Nephron (organoid): ENCODE measurements around the gene PALD1.

Experiments
- H3K27ac Mint-ChIP-seq, 3 experiments: 2 replicates each; pipeline ENCODE4 v1.8.0; 2020; ENCODE audit warnings: mixed read lengths in 3 of 3, mild to moderate bottlenecking in 2 of 3, moderate library complexity in 1 of 3
- H3K27me3 Mint-ChIP-seq: 2 replicates; pipeline ENCODE4 v1.8.0; 2021; ENCODE audit warnings: low read depth, mild to moderate bottlenecking, moderate library complexity, mixed read lengths
- H3K36me3 Mint-ChIP-seq: 2 replicates; pipeline ENCODE4 v1.8.0; 2020; ENCODE audit warnings: low read depth, mixed read lengths
- H3K4me1 Mint-ChIP-seq: 2 replicates; pipeline ENCODE4 v1.8.0; 2020; ENCODE audit warnings: mixed read lengths
- H3K4me3 Mint-ChIP-seq, 3 experiments: 2 replicates each; pipeline ENCODE4 v1.8.0; 2020; ENCODE audit warnings: mild to moderate bottlenecking in 3 of 3, mixed read lengths in 3 of 3, moderate library complexity in 2 of 3
- H3K9me3 Mint-ChIP-seq: 2 replicates; pipeline ENCODE4 v1.8.0; 2020; ENCODE audit warnings: mixed read lengths
- CTCF ChIP-seq, 3 experiments: fragments of 200-600 bp; sonication (generic); IDR thresholded peaks; one replicate each; pipeline ENCODE4 v1.5.0; 2021; ENCODE audit warnings: antibody characterized with exemption in 3 of 3; ENCODE audit not compliant: unreplicated experiment in 3 of 3

PALD1 gene

GRCh38 chr10:70515035-70515667 lies 36.6 kb downstream of the PALD1 start:
- Mint-ChIP-seq H3K36me3 (no peaks in the 10 kb centered on the region), H3K9me3 (no peaks in the 10 kb centered on the region), H3K4me1 (peaks cover 35% of the 10 kb centered on the region), H3K4me3 (no peak overlapping the region), H3K27ac (peak overlapping the region in 1 of 3 experiments; percentile 21), H3K27me3 (peaks cover 4% of the 10 kb centered on the region)
- TF ChIP-seq CTCF (IDR thresholded peaks at IDR 0.05; ENCODE audit: unreplicated experiment in 3 of 3), result no peak

GRCh38 chr10:70518695-70519094 lies 40.1 kb downstream of the PALD1 start:
- no peak for TF ChIP-seq CTCF (IDR thresholded peaks at IDR 0.05; ENCODE audit: unreplicated experiment in 3 of 3)
- Mint-ChIP-seq H3K27ac (no peak overlapping the region), H3K9me3 (no peaks in the 10 kb centered on the region), H3K4me1 (peaks cover 24% of the 10 kb centered on the region), H3K27me3 (peaks cover 4% of the 10 kb centered on the region), H3K4me3 (no peak overlapping the region), H3K36me3 (no peaks in the 10 kb centered on the region)

GRCh38 chr10:70523057-70523456 lies 44.5 kb downstream of the PALD1 start:
- H3K9me3 Mint-ChIP-seq, result no peaks in the 10 kb centered on the region
- no peaks in the 10 kb centered on the region for H3K36me3 Mint-ChIP-seq
- no peak overlapping the region for H3K4me3 Mint-ChIP-seq
- H3K4me1 Mint-ChIP-seq, result peaks cover 22% of the 10 kb centered on the region
- no peaks in the 10 kb centered on the region for H3K27me3 Mint-ChIP-seq
- H3K27ac Mint-ChIP-seq, result peak overlapping the region; percentile 4 to 58 (median 47)
- no peak for TF ChIP-seq CTCF (IDR thresholded peaks at IDR 0.05; ENCODE audit: unreplicated experiment in 3 of 3)

- H3K9me3 Mint-ChIP-seq, result no peaks in the 10 kb centered on the region
- H3K4me1 Mint-ChIP-seq, result peaks cover 22% of the 10 kb centered on the region
- no peaks in the 10 kb centered on the region for H3K27me3 Mint-ChIP-seq
- H3K36me3 Mint-ChIP-seq, result no peaks in the 10 kb centered on the region
- no peak overlapping the region for H3K4me3 Mint-ChIP-seq
- H3K27ac Mint-ChIP-seq, result peak overlapping the region in 1 of 3 experiments; percentile 47
- TF ChIP-seq CTCF (IDR thresholded peaks at IDR 0.05; ENCODE audit: unreplicated experiment in 3 of 3), result no peak
These were observed 45.0 kb downstream of the PALD1 start for GRCh38 chr10:70523549-70523948.

GRCh38 chr10:70528314-70528713 lies 49.7 kb downstream of the PALD1 start:
- peaks cover 15% of the 10 kb centered on the region for H3K4me1 Mint-ChIP-seq
- no peaks in the 10 kb centered on the region for H3K27me3 Mint-ChIP-seq
- TF ChIP-seq CTCF (IDR thresholded peaks at IDR 0.05; ENCODE audit: unreplicated experiment in 3 of 3), result no peak
- H3K4me3 Mint-ChIP-seq, result no peak overlapping the region
- H3K36me3 Mint-ChIP-seq, result no peaks in the 10 kb centered on the region
- peak overlapping the region in 2 of 3 experiments; percentile 22 to 45 for H3K27ac Mint-ChIP-seq
- H3K9me3 Mint-ChIP-seq, result no peaks in the 10 kb centered on the region

GRCh38 chr10:70528741-70529362 lies 50.3 kb downstream of the PALD1 start:
- peaks cover 16% of the 10 kb centered on the region for H3K4me1 Mint-ChIP-seq
- H3K27me3 Mint-ChIP-seq, result no peaks in the 10 kb centered on the region

More at GRCh38 chr10:70528741-70529362, 50.3 kb downstream of the PALD1 start:
- Mint-ChIP-seq H3K27ac (peak overlapping the region; percentile 22 to 74 (median 45)), H3K36me3 (no peaks in the 10 kb centered on the region), H3K4me3 (no peak overlapping the region), H3K9me3 (no peaks in the 10 kb centered on the region)
- TF ChIP-seq CTCF (IDR thresholded peaks at IDR 0.05; ENCODE audit: unreplicated experiment in 3 of 3), result no peak
